ENCODE data around the gene EIF3D. TPM values are rescaled to one million over a fixed set of nuclear protein-coding genes. Genes with fewer than 3 reads are reported as not detected.
A peak's percentile ranks its signal among the peaks of the same experiment; 100 is the strongest.

The EIF3D gene
- total and polyA plus RNA-seq, 2 of the 13 experiments (the other 11 are each of a cell fraction or from before 2014, with no cell fraction given), result 118 to 274 TPM

DNA sequence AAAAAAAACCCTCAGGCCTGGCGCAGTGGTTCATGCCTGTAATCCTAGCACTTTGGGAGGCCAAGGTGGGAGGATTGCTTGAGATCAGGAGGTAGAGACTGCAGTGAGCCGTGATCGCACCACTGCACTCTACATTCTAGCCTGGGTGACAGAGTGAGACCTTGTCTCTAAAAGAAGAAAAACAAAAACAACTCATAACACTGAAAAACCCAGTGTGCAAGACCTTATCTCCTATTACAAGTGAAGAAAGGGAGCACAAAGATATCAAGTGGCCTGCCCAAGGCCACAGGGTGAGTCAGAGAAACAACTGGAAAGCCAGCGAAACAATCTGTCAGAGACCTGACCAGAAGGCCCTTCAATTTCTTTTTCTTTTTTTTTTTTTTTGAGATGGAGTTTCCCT is 50.0 kb downstream of the EIF3D start:
- H3K27ac ChIP-seq (ENCODE audit: extremely low read length, insufficient read depth, low read length), result no peak overlapping the region
- H3K4me2 ChIP-seq (ENCODE audit: low read depth, low read length), result no peak overlapping the region
- H2AFZ ChIP-seq (ENCODE audit: low read length), result no peak overlapping the region
- H3K4me1 ChIP-seq (ENCODE audit: insufficient read depth, low read length), result peaks cover 24% of the 10 kb centered on the region
- in situ Hi-C loops (cut with HindIII; ENCODE audit: extremely low pct_ligation_motif_present, low pct_unique_long_range_greater_than_20kb) (no loop called here), intact Hi-C loops (cut with micrococcal nuclease; ENCODE audit: unreplicated experiment) (no loop called here)
- no peaks in the 10 kb centered on the region for H3K9me3 ChIP-seq (ENCODE audit: low read length)
- ATAC-seq (no peak), DNase-seq (ENCODE audit: low spot score) (no peak), FAIRE-seq (no peak)
- H3K9ac ChIP-seq (ENCODE audit: insufficient read depth, low read depth, low read length), result no peak overlapping the region
- H3K27me3 ChIP-seq (ENCODE audit: control insufficient read depth in 1 of 2, insufficient read depth in 2 of 2, low read length in 2 of 2), result no peaks in the 10 kb centered on the region; a peak in 1 of 5 replicates
- 92% methylated on average over 4 of the region's 4 CpGs for WGBS (ENCODE audit: low lambda C conversion rate)
- H3K4me3 ChIP-seq (replicated peaks in 1 of 3; ENCODE audit: insufficient read depth in 1 of 3, low read depth in 2 of 3, low read length in 3 of 3), result no peak overlapping the region
- H3K79me2 ChIP-seq (ENCODE audit: insufficient read depth, low read length), result peaks cover 14% of the 10 kb centered on the region
- H3K36me3 ChIP-seq (replicated peaks in 1 of 2; ENCODE audit: control insufficient read depth in 1 of 2, insufficient read depth in 2 of 2, low read length in 2 of 2), result peaks cover 21 to 37% of the 10 kb centered on the region in 2 experiments
- CTCF ChIA-PET (ENCODE audit: low intra/inter-chr PET ratio, low total read pairs), result no interaction called here
- BruUV-seq (replicated peaks), result no TSS peak
- H4K20me1 ChIP-seq (ENCODE audit: insufficient read depth, low read length), result no peaks in the 10 kb centered on the region
- TF ChIP-seq ZNF788 (CRISPR knock-in tag; IDR thresholded peaks at IDR 0.05; ENCODE audit: borderline replicate concordance), result no peak
- POLR2A ChIA-PET, result no interaction called here

DNA sequence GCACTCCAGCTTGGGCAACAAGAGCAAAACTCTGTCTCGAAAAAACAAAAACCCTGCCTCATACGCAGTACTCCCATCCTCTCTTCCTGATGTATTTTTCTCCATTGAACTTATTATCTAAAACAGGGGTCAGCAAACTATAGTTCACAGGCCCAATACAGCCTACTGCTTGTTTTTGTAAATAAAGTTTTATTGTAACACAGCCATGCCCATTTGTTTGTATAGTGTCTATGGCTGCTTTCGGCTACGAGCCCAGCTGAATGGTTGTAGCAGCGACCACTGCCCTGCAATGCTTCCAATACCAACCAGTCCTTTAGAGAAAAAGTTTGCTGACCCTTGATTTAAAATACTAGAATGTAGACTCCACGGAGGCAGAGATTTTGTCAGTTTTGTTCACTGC is 53.6 kb downstream of the EIF3D start:
- Histone ChIP-seq H3K27me3 (ENCODE audit: control insufficient read depth in 1 of 2, insufficient read depth in 2 of 2, low read length in 2 of 2) (no peaks in the 10 kb centered on the region), H4K20me1 (ENCODE audit: insufficient read depth, low read length) (no peaks in the 10 kb centered on the region), H2AFZ (ENCODE audit: low read length) (no peak overlapping the region), H3K4me2 (ENCODE audit: low read depth, low read length) (no peak overlapping the region), H3K9me3 (ENCODE audit: low read length) (no peaks in the 10 kb centered on the region), H3K9ac (ENCODE audit: insufficient read depth, low read depth, low read length) (no peak overlapping the region), H3K79me2 (ENCODE audit: insufficient read depth, low read length) (peaks cover 6% of the 10 kb centered on the region), H3K27ac (ENCODE audit: extremely low read length, insufficient read depth, low read length) (no peak overlapping the region), H3K36me3 (replicated peaks in 1 of 2; ENCODE audit: control insufficient read depth in 1 of 2, insufficient read depth in 2 of 2, low read length in 2 of 2) (peaks cover 29 to 56% of the 10 kb centered on the region in 2 experiments), H3K4me3 (replicated peaks in 1 of 3; ENCODE audit: insufficient read depth in 1 of 3, low read depth in 2 of 3, low read length in 3 of 3) (no peak overlapping the region), H3K4me1 (ENCODE audit: insufficient read depth, low read length) (peaks cover 13% of the 10 kb centered on the region)
- no peak for TF ChIP-seq ZNF550 (CRISPR knock-in tag; IDR thresholded peaks at IDR 0.05; ENCODE audit: borderline replicate concordance)
- TF ChIP-seq, protein P1, sequence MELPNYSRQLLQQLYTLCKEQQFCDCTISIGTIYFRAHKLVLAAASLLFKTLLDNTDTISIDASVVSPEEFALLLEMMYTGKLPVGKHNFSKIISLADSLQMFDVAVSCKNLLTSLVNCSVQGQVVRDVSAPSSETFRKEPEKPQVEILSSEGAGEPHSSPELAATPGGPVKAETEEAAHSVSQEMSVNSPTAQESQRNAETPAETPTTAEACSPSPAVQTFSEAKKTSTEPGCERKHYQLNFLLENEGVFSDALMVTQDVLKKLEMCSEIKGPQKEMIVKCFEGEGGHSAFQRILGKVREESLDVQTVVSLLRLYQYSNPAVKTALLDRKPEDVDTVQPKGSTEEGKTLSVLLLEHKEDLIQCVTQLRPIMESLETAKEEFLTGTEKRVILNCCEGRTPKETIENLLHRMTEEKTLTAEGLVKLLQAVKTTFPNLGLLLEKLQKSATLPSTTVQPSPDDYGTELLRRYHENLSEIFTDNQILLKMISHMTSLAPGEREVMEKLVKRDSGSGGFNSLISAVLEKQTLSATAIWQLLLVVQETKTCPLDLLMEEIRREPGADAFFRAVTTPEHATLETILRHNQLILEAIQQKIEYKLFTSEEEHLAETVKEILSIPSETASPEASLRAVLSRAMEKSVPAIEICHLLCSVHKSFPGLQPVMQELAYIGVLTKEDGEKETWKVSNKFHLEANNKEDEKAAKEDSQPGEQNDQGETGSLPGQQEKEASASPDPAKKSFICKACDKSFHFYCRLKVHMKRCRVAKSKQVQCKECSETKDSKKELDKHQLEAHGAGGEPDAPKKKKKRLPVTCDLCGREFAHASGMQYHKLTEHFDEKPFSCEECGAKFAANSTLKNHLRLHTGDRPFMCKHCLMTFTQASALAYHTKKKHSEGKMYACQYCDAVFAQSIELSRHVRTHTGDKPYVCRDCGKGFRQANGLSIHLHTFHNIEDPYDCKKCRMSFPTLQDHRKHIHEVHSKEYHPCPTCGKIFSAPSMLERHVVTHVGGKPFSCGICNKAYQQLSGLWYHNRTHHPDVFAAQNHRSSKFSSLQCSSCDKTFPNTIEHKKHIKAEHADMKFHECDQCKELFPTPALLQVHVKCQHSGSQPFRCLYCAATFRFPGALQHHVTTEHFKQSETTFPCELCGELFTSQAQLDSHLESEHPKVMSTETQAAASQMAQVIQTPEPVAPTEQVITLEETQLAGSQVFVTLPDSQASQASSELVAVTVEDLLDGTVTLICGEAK (IDR thresholded peaks at IDR 0.05), result peak; percentile 40
- TF ChIP-seq, protein P1 (CRISPR knock-in tag; IDR thresholded peaks at IDR 0.05), result peak; percentile 95
- TF ChIP-seq NONO (IDR thresholded peaks at IDR 0.05), result no peak
- TF ChIP-seq NONO (CRISPR knock-in tag; conservative IDR thresholded peaks at IDR 0.05), result no peak
- TF ChIP-seq, protein P2, sequence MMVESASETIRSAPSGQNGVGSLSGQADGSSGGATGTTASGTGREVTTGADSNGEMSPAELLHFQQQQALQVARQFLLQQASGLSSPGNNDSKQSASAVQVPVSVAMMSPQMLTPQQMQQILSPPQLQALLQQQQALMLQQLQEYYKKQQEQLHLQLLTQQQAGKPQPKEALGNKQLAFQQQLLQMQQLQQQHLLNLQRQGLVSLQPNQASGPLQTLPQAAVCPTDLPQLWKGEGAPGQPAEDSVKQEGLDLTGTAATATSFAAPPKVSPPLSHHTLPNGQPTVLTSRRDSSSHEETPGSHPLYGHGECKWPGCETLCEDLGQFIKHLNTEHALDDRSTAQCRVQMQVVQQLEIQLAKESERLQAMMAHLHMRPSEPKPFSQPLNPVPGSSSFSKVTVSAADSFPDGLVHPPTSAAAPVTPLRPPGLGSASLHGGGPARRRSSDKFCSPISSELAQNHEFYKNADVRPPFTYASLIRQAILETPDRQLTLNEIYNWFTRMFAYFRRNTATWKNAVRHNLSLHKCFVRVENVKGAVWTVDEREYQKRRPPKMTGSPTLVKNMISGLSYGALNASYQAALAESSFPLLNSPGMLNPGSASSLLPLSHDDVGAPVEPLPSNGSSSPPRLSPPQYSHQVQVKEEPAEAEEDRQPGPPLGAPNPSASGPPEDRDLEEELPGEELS (CRISPR knock-in tag; IDR thresholded peaks at IDR 0.05), result no peak
- FAIRE-seq (no peak), DNase-seq (ENCODE audit: low spot score) (no peak), ATAC-seq (no peak)
- intact Hi-C loops (cut with micrococcal nuclease; ENCODE audit: unreplicated experiment) (no loop called here), in situ Hi-C loops (cut with HindIII; ENCODE audit: extremely low pct_ligation_motif_present, low pct_unique_long_range_greater_than_20kb) (no loop called here)
- BruUV-seq (replicated peaks), result no TSS peak
- CTCF ChIA-PET (ENCODE audit: low intra/inter-chr PET ratio, low total read pairs), result no interaction called here
- 100% methylated on average over 6 of the region's 6 CpGs for WGBS (ENCODE audit: low lambda C conversion rate)
- POLR2A ChIA-PET, result no interaction called here
